GM12878 (cell line): Measurements from ENCODE around the gene PTK6. TPM values are rescaled to one million over a fixed set of nuclear protein-coding genes. Genes with fewer than 3 reads are reported as not detected.

Source experiments
- ATAC-seq: fragments of 200-7000 bp; cut with Tn5 transposase; 3 replicates; pipeline ENCODE4 v1.9.1; 2020; ENCODE audit warnings: mild to moderate bottlenecking, moderate library complexity
- BruUV-seq: library from RNA; stranded (reverse); fragments of 400-500 nt; replicated peaks from 2 replicates; lab custom pipeline; 2021; lab: Mats Ljungman, UMichigan
- CTCF ChIA-PET: fragments of 300-600 bp; sonication (Branson Sonifier 250); formaldehyde crosslinking; extraction: SDS; loops from one replicate; lab custom pipeline; 2021; ENCODE audit warnings: inconsistent platforms; lab: Yijun Ruan, JAX
- POLR2A ChIA-PET: fragments of 350-600 bp; formaldehyde crosslinking; extraction: SDS; loops from one replicate; lab custom pipeline; 2021; ENCODE audit warnings: inconsistent platforms; lab: Charles Lee
- RAD21 ChIA-PET: fragments of 300-600 bp; sonication (Branson Sonifier 250); formaldehyde crosslinking; loops from one replicate; lab custom pipeline; 2023; ENCODE audit warnings: antibody characterized with exemption; ENCODE audit not compliant: unreplicated experiment; lab: Charles Lee
- SMC1A ChIA-PET: fragments of 300-600 bp; sonication (Branson Sonifier 250); formaldehyde crosslinking; loops from one replicate; lab custom pipeline; 2023; ENCODE audit not compliant: unreplicated experiment, uncharacterized antibody; lab: Charles Lee
- DNase-seq: peaks from one replicate; pipeline ENCODE4 v3.0.0-alpha.2; 2011; ENCODE audit warnings: low read depth, low spot score
- FAIRE-seq: peaks from 3 replicates; lab custom pipeline; 2011; peaks lifted over from hg19 to GRCh38; lab: Jason Lieb, UNC
- H2AFZ ChIP-seq: 2 replicates; pipeline ENCODE4 v1.6.0; 2011; ENCODE audit warnings: low read depth, low read length, control low read depth; ENCODE audit not compliant: control insufficient read depth
- H3K27ac ChIP-seq: 2 replicates; pipeline ENCODE4 v1.5.1; 2011; ENCODE audit warnings: control low read depth; ENCODE audit not compliant: control insufficient read depth, insufficient read depth
- H3K27me3 ChIP-seq, 2 experiments: replicated peaks in 1 of 2; 2 replicates each; pipeline versions ENCODE4 v1.6.0 to v1.6.1; 2011; ENCODE audit warnings: low read length in 1 of 2; ENCODE audit not compliant: control insufficient read depth in 2 of 2, insufficient read depth in 2 of 2
- H3K36me3 ChIP-seq, 2 experiments: 2 replicates each; pipeline ENCODE4 v1.5.1; 2011; ENCODE audit warnings: low read length in 1 of 2; ENCODE audit not compliant: control insufficient read depth in 2 of 2, insufficient read depth in 2 of 2
- H3K4me1 ChIP-seq: 2 replicates; pipeline ENCODE4 v1.6.1; 2011; ENCODE audit warnings: mild to moderate bottlenecking, low read length, moderate library complexity, mixed read lengths; ENCODE audit not compliant: control insufficient read depth, insufficient read depth
- H3K4me2 ChIP-seq: 2 replicates; pipeline ENCODE4 v1.6.0; 2011; ENCODE audit warnings: control low read depth; ENCODE audit not compliant: control insufficient read depth, insufficient read depth
- H3K4me3 ChIP-seq: fragments of 200-600 bp; sonication (generic); 2 replicates; pipeline ENCODE4 v1.5.1; 2016
- H3K79me2 ChIP-seq: 2 replicates; pipeline ENCODE4 v1.6.0; 2011; ENCODE audit warnings: low read length; ENCODE audit not compliant: control insufficient read depth, insufficient read depth
- H3K9ac ChIP-seq: 2 replicates; pipeline ENCODE4 v1.8.0; 2011; ENCODE audit warnings: low read length, control low read depth, mixed read lengths; ENCODE audit not compliant: control insufficient read depth, insufficient read depth
- H3K9me3 ChIP-seq: replicated peaks from 3 replicates; pipeline ENCODE4 v1.5.1; 2011; ENCODE audit warnings: mild to moderate bottlenecking, low read length; ENCODE audit not compliant: control insufficient read depth, insufficient read depth
- H4K20me1 ChIP-seq: 2 replicates; pipeline ENCODE4 v1.6.0; 2011; ENCODE audit not compliant: control insufficient read depth, insufficient read depth
- CBFB ChIP-seq: IDR thresholded peaks from 2 replicates; pipeline ENCODE4 v1.6.1; 2016; ENCODE audit warnings: antibody characterized with exemption, low read depth
- CHD1 ChIP-seq: IDR thresholded peaks from 2 replicates; pipeline ENCODE4 v1.6.1; 2012; ENCODE audit warnings: low read depth, low read length, improper control_type of control experiment
- CHD4 ChIP-seq: fragments of 200-600 bp; sonication (generic); IDR thresholded peaks from 2 replicates; pipeline ENCODE4 v1.6.1; 2016; ENCODE audit warnings: mild to moderate bottlenecking
- ESRRA ChIP-seq: IDR thresholded peaks from 2 replicates; pipeline ENCODE4 v1.6.1; 2012; ENCODE audit warnings: mild to moderate bottlenecking, low read length, improper control_type of control experiment
- HDAC2 ChIP-seq: fragments of 200-600 bp; sonication (generic); IDR thresholded peaks from 2 replicates; pipeline ENCODE4 v1.6.1; 2017
- JUND ChIP-seq: IDR thresholded peaks from 2 replicates; pipeline ENCODE4 v1.6.1; 2012; ENCODE audit warnings: low read depth, mild to moderate bottlenecking, low read length, improper control_type of control experiment, moderate library complexity
- MYB ChIP-seq: fragments of 150-350 bp; IDR thresholded peaks from 2 replicates; pipeline ENCODE4 v1.6.1; 2014; ENCODE audit warnings: mild to moderate bottlenecking, low read depth, low read length, borderline replicate concordance
- NBN ChIP-seq: fragments of 450-650 bp; IDR thresholded peaks from 2 replicates; pipeline ENCODE4 v1.6.1; 2016
- PKNOX1 ChIP-seq: fragments of 450-650 bp; IDR thresholded peaks from 2 replicates; pipeline ENCODE4 v1.6.1; 2016; ENCODE audit warnings: mild to moderate bottlenecking
- STAT3 ChIP-seq: IDR thresholded peaks from 2 replicates; pipeline ENCODE4 v1.6.1; 2011; ENCODE audit warnings: low read depth, low read length, improper control_type of control experiment
- ZNF24 ChIP-seq: fragments of 450-650 bp; IDR thresholded peaks from 2 replicates; pipeline ENCODE4 v1.6.1; 2017; ENCODE audit warnings: antibody characterized with exemption, mild to moderate bottlenecking
- WGBS: methylation state at CpG from one replicate; pipeline ENCODE4 v1.1.6; 2016; ENCODE audit warnings: low lambda C conversion rate; ENCODE audit not compliant: insufficient replicate concordance, insufficient coverage; ENCODE audit errors: missing lambda C conversion rate; 5-methylcytosine and 5-hydroxymethylcytosine counted together
- in situ Hi-C: fragments of 300-500 bp; cut with MboI; formaldehyde crosslinking; loops from 9 replicates; pipeline ENCODE4 v1.14.3; 2018; ENCODE audit warnings: mixed read lengths
- intact Hi-C: fragments of 100-400 bp; cut with micrococcal nuclease; formaldehyde crosslinking; loops from one replicate; pipeline ENCODE4 v1.14.2; 2022; ENCODE audit not compliant: unreplicated experiment
- polyA plus RNA-seq, 11 experiments: library from polyadenylated mRNA; depleted of rRNA in 4 of 11; unstranded in 6 of 11; stranded (reverse) in 5 of 11; fragments of >200 nt; fragmentation: Nextera tagmentation in 4 of 11; fragmentation: Illumina TruSeq in 1 of 11; extraction: Ambion mirVana in 4 of 11; extraction: Trizol in 1 of 11; gene quantifications; 1 replicate in 1 of 11; 2 replicates in 10 of 11; pipeline versions ENCODE4 v1.2.1 to v1.2.3, GENCODE V29; 2011 to 2016; ENCODE audit warnings: inconsistent platforms in 2 of 11, missing spikeins in 2 of 11, low read depth in 1 of 11
- total RNA-seq, 4 experiments: library from RNA; depleted of rRNA in 3 of 4; stranded (reverse); fragments of >200 nt in 3 of 4; fragmentation: Illumina TruSeq in 1 of 4; extraction: Trizol in 1 of 4; gene quantifications; 2 replicates each; pipeline versions ENCODE4 v1.2.1 to v1.2.3, GENCODE V29; 2013 to 2021

The PTK6 gene
- total and polyA plus RNA-seq, 10 of the 15 experiments (the other 5 are each of a cell fraction or from before 2014, with no cell fraction given): 0.02 to 0.21 (median 0.09) TPM; not detected in 3

GRCh38 chr20:63543733-63544132, 6.6 kb upstream of the PTK6 start:
- Histone ChIP-seq H3K4me3 (no peak overlapping the region), H2AFZ (no peak overlapping the region), H3K27ac (no peak overlapping the region), H3K4me1 (peaks cover 13% of the 10 kb centered on the region; the same call in 1 of the 2 replicates), H3K27me3 (no peaks in the 10 kb centered on the region), H3K9ac (no peak overlapping the region), H3K9me3 (no peaks in the 10 kb centered on the region), H4K20me1 (no peaks in the 10 kb centered on the region), H3K4me2 (no peak overlapping the region), H3K36me3 (no peaks in the 10 kb centered on the region), H3K79me2 (no peaks in the 10 kb centered on the region)
- POLR2A ChIA-PET: interaction anchor here (1.1 to 1.5 kb wide), 3 partner anchors 8 to 98 kb away, joined by 3 read pairs; partner anchors contain the start of gene PPDPF
- in situ Hi-C loops (no loop called here), intact Hi-C loops (no loop called here)
- SMC1A ChIA-PET: no interaction called here
- RAD21 ChIA-PET: interaction anchor here (1.2 to 1.6 kb wide), 2 partner anchors 9 to 19 kb away, joined by 3 to 4 read pairs; no protein-coding TSS in a partner anchor
- no peak for FAIRE-seq
- 52% methylated on average over 6 of the region's 6 CpGs for WGBS
- no peak for ATAC-seq
- BruUV-seq: no TSS peak
- no peak for DNase-seq
- CTCF ChIA-PET: interaction anchor here (1.3 kb wide), 1 partner anchor 9 kb away, joined by 9 read pairs; no protein-coding TSS in a partner anchor
- TF ChIP-seq HDAC2 (no peak), ESRRA (no peak), CBFB (no peak), NBN (0 out of 2 replicates have a peak, but pooled peaks have one; percentile 24), PKNOX1 (peak; percentile 22; the same call in 1 of the 2 replicates), STAT3 (no peak), CHD1 (no peak), JUND (no peak), MYB (no peak), ZNF24 (peak; percentile 99), CHD4 (no peak)
